Measurements from ENCODE around the gene EFHD1. TPM values are rescaled to one million over a fixed set of nuclear protein-coding genes. Genes with fewer than 3 reads are reported as not detected.

The EFHD1 gene
- total and polyA plus RNA-seq, 2 of the 13 experiments (the other 11 are each of a cell fraction or from before 2014, with no cell fraction given), result 0.09 TPM; not detected in 1

- H4K20me1 ChIP-seq (ENCODE audit: insufficient read depth, low read length), result no peaks in the 10 kb centered on the region
- TF ChIP-seq POGK (CRISPR knock-in tag; conservative IDR thresholded peaks at IDR 0.05), result no peak
- no peak for TF ChIP-seq KAT8 (CRISPR knock-in tag; IDR thresholded peaks at IDR 0.05)
- TF ChIP-seq PATZ1 (CRISPR knock-in tag; IDR thresholded peaks at IDR 0.05), result no peak
- TF ChIP-seq U2AF2 (IDR thresholded peaks at IDR 0.05; ENCODE audit: low read depth, low read length), result no peak
- no peak overlapping the region for H2AFZ ChIP-seq (ENCODE audit: low read length)
- no peaks in the 10 kb centered on the region for H3K79me2 ChIP-seq (ENCODE audit: insufficient read depth, low read length)
- intact Hi-C loops (cut with micrococcal nuclease; ENCODE audit: unreplicated experiment), result no loop called here
- H3K27me3 ChIP-seq (ENCODE audit: control insufficient read depth in 1 of 2, insufficient read depth in 2 of 2, low read length in 2 of 2), result 0 out of 5 replicates have a peak, but pooled peaks cover 0 to 7% of the 10 kb centered on the region in 2 experiments
- H3K27ac ChIP-seq (ENCODE audit: extremely low read length, insufficient read depth, low read length), result no peak overlapping the region
- CTCF ChIA-PET (ENCODE audit: low intra/inter-chr PET ratio, low total read pairs), result no interaction called here
- ATAC-seq (no peak), FAIRE-seq (no peak), DNase-seq (ENCODE audit: low spot score) (no peak)
- no peak overlapping the region for H3K4me2 ChIP-seq (ENCODE audit: low read depth, low read length)
- no peak overlapping the region for H3K9ac ChIP-seq (ENCODE audit: insufficient read depth, low read depth, low read length)
- H3K36me3 ChIP-seq (replicated peaks in 1 of 2; ENCODE audit: control insufficient read depth in 1 of 2, insufficient read depth in 2 of 2, low read length in 2 of 2), result no peaks in the 10 kb centered on the region
- H3K9me3 ChIP-seq (ENCODE audit: low read length), result no peaks in the 10 kb centered on the region
- peaks cover 20% of the 10 kb centered on the region for H3K4me1 ChIP-seq (ENCODE audit: insufficient read depth, low read length)
- in situ Hi-C loops (cut with HindIII; ENCODE audit: extremely low pct_ligation_motif_present, low pct_unique_long_range_greater_than_20kb), result no loop called here
- BruUV-seq (replicated peaks), result no TSS peak
- no peak overlapping the region for H3K4me3 ChIP-seq (replicated peaks in 1 of 3; ENCODE audit: insufficient read depth in 1 of 3, low read depth in 2 of 3, low read length in 3 of 3)
- WGBS (ENCODE audit: low lambda C conversion rate), result 84% methylated on average over 7 of the region's 7 CpGs
- POLR2A ChIA-PET, result no interaction called here
These were observed 20.0 kb downstream of the EFHD1 start for GRCh38 chr2:232653441-232653840.

- in situ Hi-C loops (cut with HindIII; ENCODE audit: extremely low pct_ligation_motif_present, low pct_unique_long_range_greater_than_20kb) (no loop called here), intact Hi-C loops (cut with micrococcal nuclease; ENCODE audit: unreplicated experiment) (no loop called here)
- H2AFZ ChIP-seq (ENCODE audit: low read length), result no peak overlapping the region
- DNase-seq (ENCODE audit: low spot score) (no peak), ATAC-seq (no peak), FAIRE-seq (no peak)
- ChIA-PET POLR2A (no interaction called here), CTCF (ENCODE audit: low intra/inter-chr PET ratio, low total read pairs) (no interaction called here)
- no peaks in the 10 kb centered on the region for H3K36me3 ChIP-seq (replicated peaks in 1 of 2; ENCODE audit: control insufficient read depth in 1 of 2, insufficient read depth in 2 of 2, low read length in 2 of 2)
- no peak overlapping the region for H3K4me2 ChIP-seq (ENCODE audit: low read depth, low read length)
- no peak overlapping the region for H3K4me3 ChIP-seq (replicated peaks in 1 of 3; ENCODE audit: insufficient read depth in 1 of 3, low read depth in 2 of 3, low read length in 3 of 3)
- H3K27me3 ChIP-seq (ENCODE audit: control insufficient read depth in 1 of 2, insufficient read depth in 2 of 2, low read length in 2 of 2), result 0 out of 5 replicates have a peak, but pooled peaks cover 0 to 7% of the 10 kb centered on the region in 2 experiments
- BruUV-seq (replicated peaks), result no TSS peak
- no peaks in the 10 kb centered on the region for H3K9me3 ChIP-seq (ENCODE audit: low read length)
- H3K79me2 ChIP-seq (ENCODE audit: insufficient read depth, low read length), result no peaks in the 10 kb centered on the region
- WGBS (ENCODE audit: low lambda C conversion rate), result 58% methylated on average over 6 of the region's 6 CpGs
- no peak overlapping the region for H3K27ac ChIP-seq (ENCODE audit: extremely low read length, insufficient read depth, low read length)
- H4K20me1 ChIP-seq (ENCODE audit: insufficient read depth, low read length), result no peaks in the 10 kb centered on the region
- no peak overlapping the region for H3K9ac ChIP-seq (ENCODE audit: insufficient read depth, low read depth, low read length)
- H3K4me1 ChIP-seq (ENCODE audit: insufficient read depth, low read length), result peaks cover 20% of the 10 kb centered on the region
- no peak for TF ChIP-seq ZNF761 (CRISPR knock-in tag; conservative IDR thresholded peaks at IDR 0.05)
- no peak for TF ChIP-seq ZNF44 (CRISPR knock-in tag; IDR thresholded peaks at IDR 0.05)
- no peak for TF ChIP-seq ZNF138 (CRISPR knock-in tag; IDR thresholded peaks at IDR 0.05; ENCODE audit: low read depth)
- no peak for TF ChIP-seq ELK4 (CRISPR knock-in tag; IDR thresholded peaks at IDR 0.05; ENCODE audit: borderline replicate concordance)
- TF ChIP-seq ARID5B (CRISPR knock-in tag; IDR thresholded peaks at IDR 0.05), result no peak
- no peak for TF ChIP-seq NR2F2 (IDR thresholded peaks at IDR 0.05; ENCODE audit: borderline replicate concordance, low read depth)
These were observed 22.0 kb downstream of the EFHD1 start for GRCh38 chr2:232655392-232655791.

Data from HepG2 (cell line).